DOHH2 (cell line): ENCODE measurements around the gene PDE11A.
"Not testable (repeated sequence)": the region's sequence is repeated elsewhere in the genome, so short reads cannot be mapped to it uniquely, and the experiment has no call there.

Experiments
- H3F3A ChIP-seq: fragments of 200-600 bp; sonication (generic), shearing (Covaris generic); 2 replicates; pipeline ENCODE4 v1.6.0; 2016; ENCODE audit warnings: antibody characterized with exemption, mild to moderate bottlenecking; ENCODE audit not compliant: control insufficient read depth, insufficient read depth
- H3K27ac ChIP-seq: fragments of 200-600 bp; sonication (generic); 2 replicates; pipeline ENCODE4 v1.5.1; 2014; ENCODE audit warnings: low read depth, mild to moderate bottlenecking, low read length, moderate library complexity
- H3K27me3 ChIP-seq: fragments of 200-600 bp; sonication (generic); 2 replicates; pipeline ENCODE4 v1.6.1; 2014; ENCODE audit warnings: mild to moderate bottlenecking, low read length, mixed read lengths; ENCODE audit not compliant: control insufficient read depth
- H3K36me3 ChIP-seq: fragments of 200-600 bp; sonication (generic); 2 replicates; pipeline ENCODE4 v1.6.1; 2014; ENCODE audit warnings: mild to moderate bottlenecking, low read length, moderate library complexity, mixed read lengths; ENCODE audit not compliant: control insufficient read depth
- H3K4me1 ChIP-seq: fragments of 200-600 bp; sonication (generic); 2 replicates; pipeline ENCODE4 v1.6.1; 2014; ENCODE audit warnings: mild to moderate bottlenecking, low read length, mixed read lengths; ENCODE audit not compliant: control insufficient read depth
- H3K4me2 ChIP-seq: fragments of 200-600 bp; sonication (generic); 2 replicates; pipeline ENCODE4 v1.6.0; 2014; ENCODE audit warnings: mild to moderate bottlenecking, low read length, moderate library complexity
- H3K4me3 ChIP-seq: fragments of 200-600 bp; sonication (generic); 2 replicates; pipeline ENCODE4 v1.5.1; 2014; ENCODE audit warnings: mild to moderate bottlenecking, low read length, mixed read lengths
- H3K79me2 ChIP-seq: fragments of 200-600 bp; sonication (generic); 2 replicates; pipeline ENCODE4 v1.6.1; 2014; ENCODE audit warnings: mild to moderate bottlenecking, low read length, mixed read lengths; ENCODE audit not compliant: control insufficient read depth
- H3K9me2 ChIP-seq: fragments of 200-600 bp; sonication (generic); replicated peaks from 2 replicates; pipeline ENCODE4 v1.6.1; 2014; ENCODE audit warnings: mild to moderate bottlenecking, low read length, mixed read lengths; ENCODE audit not compliant: control insufficient read depth
- H3K9me3 ChIP-seq: fragments of 200-600 bp; sonication (generic); 2 replicates; pipeline ENCODE4 v1.6.1; 2014; ENCODE audit warnings: antibody characterized with exemption, low read length, mixed read lengths; ENCODE audit not compliant: control insufficient read depth, insufficient read depth
- H4K20me1 ChIP-seq: fragments of 200-600 bp; sonication (generic); 2 replicates; pipeline ENCODE4 v1.6.0; 2014; ENCODE audit warnings: low read depth, mild to moderate bottlenecking, antibody characterized with exemption, low read length, moderate library complexity; ENCODE audit not compliant: control insufficient read depth, insufficient read depth
- EZH2phosphoT487 ChIP-seq: fragments of 200-600 bp; sonication (generic); IDR thresholded peaks from 2 replicates; pipeline ENCODE4 v1.6.1; 2017; ENCODE audit warnings: borderline replicate concordance, mild to moderate bottlenecking, antibody characterized with exemption, low read length, moderate library complexity, mixed read lengths
- TF ChIP-seq, protein P1 (sequence below): fragments of 200-600 bp; sonication (generic); IDR thresholded peaks from one replicate; pipeline ENCODE4 v1.5.1; 2014; ENCODE audit warnings: antibody characterized with exemption, mild to moderate bottlenecking, low read depth, low read length; ENCODE audit not compliant: poor library complexity, severe bottlenecking

The PDE11A gene

DNA sequence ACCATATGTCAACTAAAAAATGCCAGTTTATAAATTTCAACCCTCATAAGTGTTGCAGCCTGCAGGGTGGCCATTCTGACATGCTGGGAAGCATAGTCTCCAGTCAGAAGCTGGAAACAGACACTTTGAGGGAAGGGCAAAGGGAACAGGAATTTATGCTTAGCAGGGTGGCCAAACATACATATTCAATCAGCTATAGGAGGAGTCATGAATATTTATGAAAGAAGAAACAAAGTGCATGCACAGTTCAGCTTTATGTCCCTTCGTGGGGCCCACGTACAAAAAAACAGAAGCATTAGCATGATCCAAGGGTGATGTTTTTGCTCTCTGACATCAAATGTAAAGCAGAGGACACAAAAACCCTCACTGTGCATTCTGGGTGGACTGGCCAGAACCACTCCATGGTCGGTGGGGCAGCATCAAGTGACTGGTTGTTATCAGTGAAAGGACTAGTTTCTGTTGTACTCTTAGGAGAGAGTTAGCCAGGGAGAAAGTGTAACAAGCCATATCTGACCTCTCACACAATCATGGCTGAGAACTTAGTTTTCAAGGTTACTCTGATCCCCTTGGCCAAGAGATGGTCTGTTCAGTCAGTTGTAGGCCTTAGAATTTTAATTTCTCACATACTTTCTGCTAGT lies 9.9 kb upstream of the PDE11A start:
- no peaks in the 10 kb centered on the region for H4K20me1 ChIP-seq
- no peaks in the 10 kb centered on the region for H3K27me3 ChIP-seq
- H3K27ac ChIP-seq, result no peak overlapping the region
- no peaks in the 10 kb centered on the region for H3K79me2 ChIP-seq
- H3K9me3 ChIP-seq, result no peaks in the 10 kb centered on the region
- TF ChIP-seq, protein P1, sequence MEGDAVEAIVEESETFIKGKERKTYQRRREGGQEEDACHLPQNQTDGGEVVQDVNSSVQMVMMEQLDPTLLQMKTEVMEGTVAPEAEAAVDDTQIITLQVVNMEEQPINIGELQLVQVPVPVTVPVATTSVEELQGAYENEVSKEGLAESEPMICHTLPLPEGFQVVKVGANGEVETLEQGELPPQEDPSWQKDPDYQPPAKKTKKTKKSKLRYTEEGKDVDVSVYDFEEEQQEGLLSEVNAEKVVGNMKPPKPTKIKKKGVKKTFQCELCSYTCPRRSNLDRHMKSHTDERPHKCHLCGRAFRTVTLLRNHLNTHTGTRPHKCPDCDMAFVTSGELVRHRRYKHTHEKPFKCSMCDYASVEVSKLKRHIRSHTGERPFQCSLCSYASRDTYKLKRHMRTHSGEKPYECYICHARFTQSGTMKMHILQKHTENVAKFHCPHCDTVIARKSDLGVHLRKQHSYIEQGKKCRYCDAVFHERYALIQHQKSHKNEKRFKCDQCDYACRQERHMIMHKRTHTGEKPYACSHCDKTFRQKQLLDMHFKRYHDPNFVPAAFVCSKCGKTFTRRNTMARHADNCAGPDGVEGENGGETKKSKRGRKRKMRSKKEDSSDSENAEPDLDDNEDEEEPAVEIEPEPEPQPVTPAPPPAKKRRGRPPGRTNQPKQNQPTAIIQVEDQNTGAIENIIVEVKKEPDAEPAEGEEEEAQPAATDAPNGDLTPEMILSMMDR, result no peak
- TF ChIP-seq EZH2phosphoT487, result no peak
- no peaks in the 10 kb centered on the region for H3K36me3 ChIP-seq
- no peaks in the 10 kb centered on the region for H3K9me2 ChIP-seq
- H3K4me2 ChIP-seq, result no peak overlapping the region
- H3K4me1 ChIP-seq, result no peaks in the 10 kb centered on the region
- H3F3A ChIP-seq, result no peaks in the 10 kb centered on the region
- H3K4me3 ChIP-seq, result no peak overlapping the region

DNA sequence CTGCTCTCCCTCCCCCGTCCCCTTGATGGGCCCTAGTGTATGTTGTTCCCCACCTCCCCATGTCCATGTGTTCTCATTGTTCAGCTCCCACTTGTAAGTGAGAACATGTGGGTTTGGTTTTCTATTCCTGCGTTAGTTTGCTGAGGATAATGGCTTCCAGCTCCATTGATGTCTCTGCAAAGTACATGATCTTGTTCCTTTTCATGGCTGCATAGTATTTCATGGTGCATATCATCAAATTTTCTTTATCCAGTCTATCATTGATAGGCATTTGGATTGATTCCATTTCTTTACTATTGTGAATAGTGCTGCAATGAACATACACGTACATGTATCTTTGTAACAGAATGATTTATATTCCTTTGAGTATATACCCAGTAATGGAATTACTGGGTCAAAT lies 6.7 kb upstream of the PDE11A start:
- H3K4me1 ChIP-seq, H3K9me2 ChIP-seq, H3K9me3 ChIP-seq, H3K4me3 ChIP-seq, H3K79me2 ChIP-seq, H4K20me1 ChIP-seq, H3K27ac ChIP-seq, H3K36me3 ChIP-seq, H3K27me3 ChIP-seq, H3F3A ChIP-seq, H3K4me2 ChIP-seq: not testable (repeated sequence)

DNA sequence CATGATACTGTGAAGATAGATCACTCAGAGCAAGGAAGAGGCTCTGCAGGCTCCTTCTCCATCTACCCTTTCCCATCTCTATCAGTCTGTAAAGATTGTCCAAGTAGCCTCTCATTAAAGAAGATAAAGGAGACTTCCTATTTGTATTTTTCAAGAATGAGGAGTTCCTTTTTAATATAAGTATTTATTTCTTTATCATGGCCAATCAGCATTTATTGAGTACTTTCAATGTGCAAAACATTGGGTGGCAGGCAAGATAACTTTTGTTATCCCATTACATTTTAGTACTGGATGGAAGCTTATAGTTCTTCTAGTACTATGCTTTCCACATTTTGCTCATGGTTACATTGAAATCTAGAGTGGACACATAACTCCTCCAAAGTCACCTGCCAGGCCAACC lies 3.6 kb upstream of the PDE11A start:
- Histone ChIP-seq H3K27me3 (no peaks in the 10 kb centered on the region), H3K36me3 (no peaks in the 10 kb centered on the region), H3K4me1 (no peaks in the 10 kb centered on the region), H3K9me2 (no peaks in the 10 kb centered on the region), H4K20me1 (no peaks in the 10 kb centered on the region), H3K79me2 (no peaks in the 10 kb centered on the region), H3K27ac (no peak overlapping the region), H3K9me3 (no peaks in the 10 kb centered on the region), H3F3A (no peaks in the 10 kb centered on the region), H3K4me2 (no peak overlapping the region), H3K4me3 (no peak overlapping the region)
- TF ChIP-seq, protein P1, result no peak
- no peak for TF ChIP-seq EZH2phosphoT487

DNA sequence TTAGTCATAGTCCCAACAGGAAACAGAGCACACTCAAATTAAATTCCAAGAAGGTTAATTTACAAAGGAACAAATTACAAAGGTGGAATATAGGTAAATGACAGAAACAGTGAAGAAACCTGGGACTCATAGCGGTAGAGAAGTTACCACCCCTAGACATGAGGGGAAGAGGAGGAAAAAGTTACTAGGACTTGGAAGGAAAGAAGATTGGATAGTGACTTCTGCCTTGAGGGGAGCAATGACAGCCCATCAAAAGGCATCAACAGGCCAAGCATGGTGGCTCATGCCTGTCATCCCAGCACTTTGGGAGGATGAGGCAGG lies 2.4 kb upstream of the PDE11A start:
- Histone ChIP-seq H3K27ac (no peak overlapping the region), H3K79me2 (no peaks in the 10 kb centered on the region), H3K9me2 (no peaks in the 10 kb centered on the region), H3K36me3 (no peaks in the 10 kb centered on the region), H3K9me3 (no peaks in the 10 kb centered on the region), H3K27me3 (peaks cover 3% of the 10 kb centered on the region; the same call in 1 of the 2 replicates), H3F3A (no peaks in the 10 kb centered on the region), H3K4me2 (no peak overlapping the region), H3K4me3 (no peak overlapping the region), H4K20me1 (no peaks in the 10 kb centered on the region), H3K4me1 (no peaks in the 10 kb centered on the region)
- TF ChIP-seq EZH2phosphoT487, result no peak
- TF ChIP-seq, protein P1, result no peak
